Measurements from ENCODE around the gene RBM7.

The RBM7 gene

GRCh38 chr11:114362326-114362725, 38.1 kb upstream of the RBM7 start:
- TF ChIP-seq CTCF (IDR thresholded peaks at IDR 0.05; ENCODE audit: insufficient read depth, low read length, poor library complexity, severe bottlenecking), result no peak
- Histone ChIP-seq H3K4me3 (replicated peaks; ENCODE audit: low read depth, low read length) (no peak overlapping the region), H3K36me3 (ENCODE audit: control insufficient read depth, insufficient read depth, low read length) (no peaks in the 10 kb centered on the region), H3K27me3 (replicated peaks; ENCODE audit: control insufficient read depth, insufficient read depth, low read length) (peaks cover 1% of the 10 kb centered on the region; the same call in 1 of the 2 replicates)
- DNase-seq (ENCODE audit: extremely low read depth, insufficient read length), result no peak

- H3K4me3 ChIP-seq (replicated peaks; ENCODE audit: low read depth, low read length), result no peak overlapping the region
- TF ChIP-seq CTCF (IDR thresholded peaks at IDR 0.05; ENCODE audit: insufficient read depth, low read length, poor library complexity, severe bottlenecking), result no peak
- no peak for DNase-seq (ENCODE audit: extremely low read depth, insufficient read length)
- no peaks in the 10 kb centered on the region for H3K36me3 ChIP-seq (ENCODE audit: control insufficient read depth, insufficient read depth, low read length)
- peaks cover 1% of the 10 kb centered on the region; the same call in 1 of the 2 replicates for H3K27me3 ChIP-seq (replicated peaks; ENCODE audit: control insufficient read depth, insufficient read depth, low read length)
These were observed 37.5 kb upstream of the RBM7 start for GRCh38 chr11:114362958-114363357.

- no peak for DNase-seq (ENCODE audit: extremely low read depth, insufficient read length)
- H3K4me3 ChIP-seq (replicated peaks; ENCODE audit: low read depth, low read length), result no peak overlapping the region
- no peak for TF ChIP-seq CTCF (IDR thresholded peaks at IDR 0.05; ENCODE audit: insufficient read depth, low read length, poor library complexity, severe bottlenecking)
- no peaks in the 10 kb centered on the region; the same call in 1 of the 2 replicates for H3K27me3 ChIP-seq (replicated peaks; ENCODE audit: control insufficient read depth, insufficient read depth, low read length)
- no peaks in the 10 kb centered on the region for H3K36me3 ChIP-seq (ENCODE audit: control insufficient read depth, insufficient read depth, low read length)
These were observed 33.9 kb upstream of the RBM7 start for GRCh38 chr11:114366331-114367243.

- TF ChIP-seq CTCF (IDR thresholded peaks at IDR 0.05; ENCODE audit: insufficient read depth, low read length, poor library complexity, severe bottlenecking), result no peak
- no peak overlapping the region for H3K4me3 ChIP-seq (replicated peaks; ENCODE audit: low read depth, low read length)
- no peaks in the 10 kb centered on the region for H3K36me3 ChIP-seq (ENCODE audit: control insufficient read depth, insufficient read depth, low read length)
- DNase-seq (ENCODE audit: extremely low read depth, insufficient read length), result no peak
- no peaks in the 10 kb centered on the region; the same call in 1 of the 2 replicates for H3K27me3 ChIP-seq (replicated peaks; ENCODE audit: control insufficient read depth, insufficient read depth, low read length)
These were observed 33.1 kb upstream of the RBM7 start for GRCh38 chr11:114367244-114367957.

GRCh38 chr11:114368918-114369680, 31.4 kb upstream of the RBM7 start:
- Histone ChIP-seq H3K27me3 (replicated peaks; ENCODE audit: control insufficient read depth, insufficient read depth, low read length) (no peaks in the 10 kb centered on the region; the same call in 1 of the 2 replicates), H3K36me3 (ENCODE audit: control insufficient read depth, insufficient read depth, low read length) (no peaks in the 10 kb centered on the region), H3K4me3 (replicated peaks; ENCODE audit: low read depth, low read length) (no peak overlapping the region)
- no peak for TF ChIP-seq CTCF (IDR thresholded peaks at IDR 0.05; ENCODE audit: insufficient read depth, low read length, poor library complexity, severe bottlenecking)
- no peak for DNase-seq (ENCODE audit: extremely low read depth, insufficient read length)
